GM18520 (cell line): Measurements from ENCODE around the gene CD47.
A peak's percentile ranks its signal among the peaks of the same experiment; 100 is the strongest.

Source experiments
- ATAC-seq: cut with Tn5 transposase; IDR thresholded peaks from one replicate; pipeline ENCODE4 v1.9.1; 2021; ENCODE audit not compliant: unreplicated experiment

CD47 gene

DNA sequence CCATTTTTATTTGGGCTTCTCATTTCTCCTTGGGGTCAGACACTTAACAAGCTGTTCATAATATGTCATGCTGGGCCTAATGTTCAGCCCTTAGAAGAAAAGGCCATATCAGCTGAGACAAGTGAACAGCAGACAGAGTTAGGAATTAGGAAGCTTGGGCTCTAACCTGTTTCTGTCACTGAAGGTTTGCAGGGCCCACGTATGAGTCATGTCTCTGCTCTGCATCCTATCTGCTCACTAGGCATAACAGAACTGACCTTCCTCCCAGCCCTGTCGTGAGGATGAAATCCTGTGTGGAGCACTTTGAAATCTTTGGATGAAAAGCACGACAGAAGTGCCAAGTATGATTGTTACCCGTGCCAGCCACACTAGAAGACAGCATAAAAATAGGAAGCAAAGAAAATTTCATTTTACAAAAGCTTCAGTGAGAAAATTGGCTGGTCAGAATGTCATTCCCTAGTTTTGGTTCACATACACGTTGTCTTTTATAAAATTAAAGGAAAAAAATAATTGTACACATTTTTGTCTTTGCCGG, 26.5 kb upstream of the CD47 start:
- no peak for ATAC-seq

DNA sequence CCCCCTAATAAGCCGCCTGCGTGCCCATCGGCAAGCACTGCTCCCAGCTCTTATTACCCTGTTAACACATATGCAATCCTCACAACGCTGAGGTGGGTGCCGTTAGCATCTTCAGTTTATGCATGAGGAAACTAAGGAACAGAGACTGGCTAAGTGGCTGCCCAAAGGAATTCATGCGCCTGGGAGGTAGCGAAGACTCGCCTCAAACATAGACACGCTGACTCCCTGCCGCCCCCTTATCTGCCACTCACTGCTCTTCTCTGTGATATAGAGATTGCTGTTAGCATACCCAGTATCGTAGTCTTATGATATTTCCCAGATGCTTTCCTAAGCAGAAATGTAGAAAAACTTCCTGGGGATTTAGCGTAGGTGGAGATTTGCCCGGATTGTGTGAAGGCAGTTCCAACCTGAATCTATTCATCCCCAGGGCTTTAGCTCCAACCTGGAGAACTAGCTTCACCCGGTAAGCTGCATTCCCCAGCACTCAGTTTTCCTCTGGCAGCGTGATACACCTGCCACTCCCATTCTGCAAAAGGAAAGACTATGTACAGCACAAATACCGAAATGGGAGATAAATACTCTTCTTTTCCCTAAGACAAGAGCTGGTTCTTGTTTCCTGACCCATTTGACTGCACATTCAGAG, 23.7 kb upstream of the CD47 start:
- ATAC-seq: no peak

DNA sequence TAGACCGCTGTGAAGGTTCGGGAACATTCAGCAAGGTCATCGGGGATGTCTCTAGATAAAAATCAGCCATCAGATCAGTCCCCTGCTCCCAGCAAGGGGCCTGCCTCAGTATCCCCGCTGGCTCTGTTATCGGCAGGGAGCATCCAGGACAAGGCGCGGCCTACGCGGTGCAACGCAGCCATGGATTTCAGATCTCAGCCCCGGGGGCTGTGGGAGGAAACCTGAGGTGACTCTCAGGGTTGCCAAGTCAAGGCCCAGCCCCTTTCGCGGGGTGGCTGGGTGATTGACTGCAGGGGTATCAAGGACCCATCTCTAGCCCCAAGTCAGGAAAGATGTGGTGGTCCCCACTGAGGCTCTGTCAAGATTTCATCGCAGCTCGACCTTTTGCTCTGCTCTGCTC, 23.1 kb upstream of the CD47 start:
- no peak for ATAC-seq

DNA sequence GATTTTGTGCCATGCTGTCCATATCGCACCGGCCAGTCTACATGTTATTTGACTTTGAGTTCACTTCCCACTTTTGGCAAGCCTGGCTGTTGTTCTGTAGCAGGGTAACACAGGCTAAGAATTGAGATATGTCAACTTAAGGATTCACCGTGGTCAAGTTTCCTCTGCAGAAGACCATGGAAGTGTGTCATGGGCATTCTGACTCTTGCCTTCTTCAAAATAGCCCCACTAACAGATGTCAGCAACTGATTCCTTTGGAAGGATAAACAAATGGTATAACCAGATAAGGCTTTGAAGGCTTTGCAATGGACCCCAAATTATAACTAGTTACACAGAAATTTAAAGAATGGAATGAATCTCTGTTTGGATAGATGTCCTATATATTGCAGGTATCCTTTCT, 20.1 kb upstream of the CD47 start:
- ATAC-seq: no peak

DNA sequence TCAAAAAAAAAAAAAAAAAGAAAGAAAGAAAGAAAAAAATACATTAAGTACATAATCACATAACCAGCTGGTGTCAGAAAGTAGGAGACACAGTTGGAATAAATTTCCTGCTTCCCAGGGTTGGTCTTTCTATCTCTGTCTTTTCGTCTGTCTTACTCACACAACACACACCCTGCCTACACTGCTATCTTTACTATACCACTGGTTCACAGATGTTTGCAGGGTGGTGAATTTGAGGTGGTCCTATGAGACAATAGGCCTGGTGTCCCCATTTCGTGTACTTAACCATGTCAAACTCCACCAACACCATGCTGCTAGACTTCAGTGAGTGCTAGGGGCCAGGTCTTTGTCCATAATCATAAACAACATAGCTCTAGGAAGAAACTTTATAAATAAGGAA, 17.6 kb upstream of the CD47 start:
- ATAC-seq: no peak

DNA sequence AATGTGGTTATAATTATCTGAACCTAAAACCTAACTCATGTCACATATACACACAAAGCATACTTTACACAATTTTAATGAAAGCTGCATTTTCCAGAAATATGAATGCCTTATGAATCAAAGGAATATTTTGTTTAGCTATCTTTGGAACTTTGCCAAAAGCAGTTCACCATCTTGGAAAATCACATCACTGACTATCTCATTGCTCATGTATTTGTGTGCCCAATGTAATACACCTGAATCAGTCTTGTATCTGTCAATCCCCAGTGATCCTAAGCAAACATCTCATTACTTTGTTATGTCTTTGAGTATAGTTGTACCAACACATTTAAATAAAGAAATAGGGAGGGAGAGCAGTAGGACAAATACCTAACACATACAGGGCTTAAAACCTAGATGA, 15.6 kb upstream of the CD47 start:
- ATAC-seq: no peak

DNA sequence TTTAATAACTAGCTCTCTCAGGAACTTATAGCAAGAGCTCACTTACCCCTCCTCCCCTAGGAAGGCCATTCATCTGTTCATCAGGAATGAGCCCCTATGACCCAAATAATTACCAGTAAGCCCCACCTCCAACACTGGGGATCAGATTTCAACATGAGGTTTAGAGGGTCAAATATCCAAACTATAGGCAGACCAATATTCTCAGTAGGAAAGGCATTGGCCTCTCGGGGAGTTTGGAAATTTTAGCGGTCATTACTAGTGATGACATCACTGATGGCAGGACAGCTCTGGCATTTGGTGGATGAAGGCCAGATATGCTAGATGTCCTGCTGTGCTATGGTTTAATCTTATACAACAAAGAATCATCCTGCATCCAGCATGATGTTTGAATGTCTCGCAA, 15.2 kb upstream of the CD47 start:
- ATAC-seq: no peak

DNA sequence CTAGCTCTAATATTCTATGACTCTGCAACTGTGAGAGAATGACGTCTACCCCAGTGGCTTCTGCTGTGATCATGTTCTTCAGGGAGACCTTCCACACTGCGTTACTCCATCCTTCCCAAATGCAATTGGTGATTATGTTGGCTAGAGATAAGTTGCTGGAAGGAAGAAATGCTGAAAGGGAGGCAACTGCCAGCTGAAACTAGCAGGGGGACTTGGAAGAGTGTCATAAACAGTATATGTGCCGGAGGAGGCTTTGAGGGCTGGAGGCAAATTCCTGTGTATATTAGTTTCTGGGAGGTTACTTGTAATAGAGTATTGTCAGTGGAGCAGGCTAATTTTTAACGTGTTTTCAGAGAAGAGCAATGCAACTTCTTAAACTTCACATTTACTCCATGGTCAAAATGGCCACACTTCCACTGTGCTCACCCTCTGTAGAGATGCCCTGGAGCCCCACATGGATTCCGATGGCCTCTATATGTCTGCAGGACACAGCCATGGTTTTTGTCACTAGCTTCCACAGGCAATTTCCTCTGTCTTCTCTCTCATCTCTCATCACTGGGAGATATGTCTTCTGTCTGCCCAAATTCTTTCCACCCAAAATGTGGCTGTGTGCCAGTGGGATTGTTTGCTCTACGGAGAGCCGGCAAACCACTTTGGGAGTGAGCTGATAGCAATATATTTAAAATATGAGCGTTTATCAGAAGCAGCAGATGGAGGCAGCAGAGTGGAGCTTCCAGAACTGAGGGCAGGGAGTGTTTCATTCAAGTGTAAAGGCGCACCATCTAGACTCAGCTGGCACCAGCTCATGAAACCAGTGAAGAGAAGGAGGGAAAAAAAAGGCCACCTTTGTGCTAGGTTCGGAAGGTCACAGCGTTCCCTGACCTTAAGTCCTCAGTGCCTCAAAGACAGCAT, 13.3 kb upstream of the CD47 start:
- no peak for ATAC-seq

DNA sequence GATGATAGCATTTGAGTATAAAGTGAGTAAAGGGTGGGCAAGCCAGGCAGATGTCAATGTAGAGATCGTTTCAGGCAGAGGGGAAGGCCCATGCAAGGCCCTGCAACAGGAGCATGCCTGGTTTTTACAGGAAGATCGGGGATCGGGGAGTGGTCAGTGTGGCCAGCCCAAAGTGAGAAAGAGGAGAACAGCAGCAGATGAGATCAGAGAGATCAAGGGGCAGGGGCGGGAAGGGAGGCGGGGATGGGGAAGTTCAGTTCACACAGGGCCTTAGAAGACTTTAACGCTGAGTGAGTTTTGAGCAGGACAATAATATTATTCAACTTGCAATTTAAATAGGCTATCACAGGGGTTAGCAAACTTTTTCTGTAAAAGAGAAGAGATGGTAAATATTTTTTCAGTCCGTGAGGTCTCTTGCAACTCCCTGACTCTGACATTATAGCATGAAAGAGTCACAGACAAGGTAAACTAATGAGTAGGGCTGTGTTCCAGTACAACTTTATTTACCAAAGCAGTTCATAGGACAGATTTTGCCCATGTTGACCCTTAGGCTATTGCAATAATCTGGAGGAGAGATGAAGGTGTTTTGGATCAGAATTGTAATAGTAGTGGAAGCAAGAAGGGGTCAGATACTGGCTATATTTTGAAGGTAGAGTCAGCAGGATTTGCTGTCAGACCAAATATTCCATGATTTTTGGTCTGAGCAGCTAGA, 12.4 kb upstream of the CD47 start:
- ATAC-seq: no peak

DNA sequence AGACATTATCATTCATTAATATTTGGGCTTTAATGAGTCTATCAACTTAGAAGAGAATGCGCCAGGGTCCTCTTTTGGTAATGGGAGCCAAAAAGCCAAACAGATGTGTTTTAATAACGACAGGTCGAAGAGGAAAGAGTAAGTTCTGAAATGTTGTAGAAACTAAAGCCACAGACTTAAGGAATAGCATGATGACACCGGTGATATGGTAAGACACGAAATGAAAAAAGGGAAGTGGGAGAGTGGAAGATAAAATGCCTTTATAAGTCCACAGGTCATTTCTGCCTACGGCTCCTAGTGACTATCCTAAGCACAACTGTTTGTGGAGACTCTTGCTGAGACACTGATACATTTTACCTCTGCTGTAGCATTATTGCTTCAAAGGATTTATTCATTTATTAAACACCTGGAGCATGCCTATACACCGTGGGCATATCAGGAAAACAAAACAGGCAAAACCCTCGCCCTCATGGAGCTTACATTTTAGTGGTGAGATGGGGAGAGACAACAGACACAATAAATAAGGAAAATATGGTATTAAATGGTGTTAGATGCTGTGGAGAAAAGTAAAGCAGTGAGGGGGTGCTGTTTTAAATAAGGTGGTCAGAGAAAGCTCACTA, 11.7 kb upstream of the CD47 start:
- ATAC-seq: no peak

DNA sequence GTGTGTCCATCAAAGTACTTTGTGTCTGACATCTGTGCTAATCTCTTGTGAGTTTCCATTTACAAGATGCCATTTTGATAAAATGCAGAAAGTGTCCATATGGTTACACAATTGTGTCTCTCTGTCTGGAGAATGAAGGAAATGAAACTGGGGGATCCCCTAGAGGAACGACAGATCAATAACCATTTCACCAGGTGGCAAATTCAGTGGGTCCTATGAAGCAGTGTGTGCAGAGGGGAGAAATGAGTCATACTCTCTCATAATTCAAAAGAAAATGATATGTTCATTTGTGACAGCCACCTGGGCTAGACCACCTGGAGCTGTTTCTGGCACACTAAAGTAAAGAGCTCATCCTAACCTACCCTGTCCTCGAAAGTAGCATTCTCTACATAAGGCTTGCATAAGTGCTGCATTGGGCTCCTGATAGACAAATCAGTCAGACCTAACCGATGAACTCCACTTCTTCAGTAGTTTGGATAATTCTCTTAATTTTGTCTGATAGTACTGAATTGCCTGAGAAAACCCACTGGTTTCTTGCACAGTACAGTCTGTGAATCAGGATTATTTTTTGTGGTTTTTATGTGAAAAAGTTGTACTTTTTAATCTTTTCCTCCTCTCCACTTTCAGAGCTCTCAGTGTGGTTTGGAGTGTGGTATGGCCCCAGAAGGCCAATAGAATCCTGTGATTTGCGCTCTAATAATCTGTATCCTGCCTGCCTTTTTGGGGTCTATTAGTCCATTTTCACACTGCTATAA, 10.3 kb upstream of the CD47 start:
- peak; percentile 89 for ATAC-seq

DNA sequence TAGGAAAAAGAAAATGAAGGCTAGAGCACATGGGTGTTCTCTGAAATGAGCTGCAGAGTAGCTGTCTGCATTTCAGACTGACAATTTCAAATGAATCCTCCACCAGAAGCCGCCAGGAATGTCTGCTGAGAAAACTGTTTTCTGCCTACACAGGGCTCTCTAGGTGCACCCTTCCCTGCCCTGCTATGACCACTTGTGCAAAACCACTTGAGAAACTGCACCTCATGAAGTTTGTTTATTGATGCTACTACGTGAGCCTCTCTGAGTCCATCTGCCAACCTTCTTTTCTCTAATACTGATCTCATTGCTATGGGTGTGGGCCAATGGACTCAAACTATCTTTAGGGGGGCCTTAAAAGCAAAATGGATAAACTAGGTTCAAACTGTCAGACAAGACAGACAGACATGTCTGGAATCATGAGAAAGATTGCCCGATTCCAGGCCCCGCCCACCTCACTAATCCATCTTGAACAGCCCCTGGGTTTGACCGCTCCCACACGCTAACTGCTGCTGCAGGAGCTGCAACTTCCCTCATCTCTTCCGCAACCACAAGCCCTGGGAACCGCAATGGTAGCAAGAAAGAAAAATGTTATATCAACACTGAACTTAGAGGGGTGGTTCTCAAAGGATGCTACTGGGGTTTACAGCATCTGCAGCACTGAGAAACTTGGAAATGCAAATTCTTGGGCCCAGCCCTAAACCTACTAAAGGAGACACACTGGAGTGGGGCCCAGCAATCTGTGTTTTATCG, 9.0 kb upstream of the CD47 start:
- ATAC-seq: peak; percentile 18

DNA sequence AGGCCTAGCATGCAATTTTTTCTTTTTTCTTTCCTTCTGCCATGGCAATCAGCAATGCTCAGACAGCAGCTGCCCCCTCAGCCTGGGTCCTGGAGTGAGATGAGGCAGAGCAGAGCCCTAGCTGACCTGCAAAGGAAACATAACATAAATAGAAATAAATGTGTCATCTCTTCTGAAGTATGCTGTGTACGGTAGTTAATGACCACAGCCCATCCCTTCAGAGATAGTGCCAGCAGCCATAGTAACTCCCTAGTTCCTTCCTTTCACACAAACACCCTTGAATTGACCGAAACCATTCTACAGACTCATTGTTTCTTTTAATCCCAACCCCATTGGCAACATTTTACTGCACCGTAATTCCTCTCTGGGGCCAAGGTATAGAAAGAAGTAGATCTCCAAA, 8.4 kb upstream of the CD47 start:
- no peak for ATAC-seq

DNA sequence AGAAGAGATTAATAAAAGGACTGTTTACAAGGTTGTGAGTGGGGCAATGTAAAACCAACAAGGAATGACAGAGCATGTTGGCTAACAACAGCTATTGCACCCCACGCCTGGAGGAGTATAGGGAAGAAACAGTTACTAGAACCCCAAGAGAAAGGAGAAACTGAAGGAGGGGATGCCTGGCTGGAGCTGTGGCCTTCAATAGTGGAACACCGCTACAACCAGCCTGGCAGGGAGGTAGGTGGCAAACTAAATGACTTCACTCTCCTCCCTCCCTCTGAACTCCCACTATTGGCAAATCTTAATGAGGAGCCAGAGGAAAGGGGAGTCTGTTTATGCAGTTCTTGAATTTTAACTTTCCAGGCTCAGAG, 7.2 kb upstream of the CD47 start:
- ATAC-seq: no peak

DNA sequence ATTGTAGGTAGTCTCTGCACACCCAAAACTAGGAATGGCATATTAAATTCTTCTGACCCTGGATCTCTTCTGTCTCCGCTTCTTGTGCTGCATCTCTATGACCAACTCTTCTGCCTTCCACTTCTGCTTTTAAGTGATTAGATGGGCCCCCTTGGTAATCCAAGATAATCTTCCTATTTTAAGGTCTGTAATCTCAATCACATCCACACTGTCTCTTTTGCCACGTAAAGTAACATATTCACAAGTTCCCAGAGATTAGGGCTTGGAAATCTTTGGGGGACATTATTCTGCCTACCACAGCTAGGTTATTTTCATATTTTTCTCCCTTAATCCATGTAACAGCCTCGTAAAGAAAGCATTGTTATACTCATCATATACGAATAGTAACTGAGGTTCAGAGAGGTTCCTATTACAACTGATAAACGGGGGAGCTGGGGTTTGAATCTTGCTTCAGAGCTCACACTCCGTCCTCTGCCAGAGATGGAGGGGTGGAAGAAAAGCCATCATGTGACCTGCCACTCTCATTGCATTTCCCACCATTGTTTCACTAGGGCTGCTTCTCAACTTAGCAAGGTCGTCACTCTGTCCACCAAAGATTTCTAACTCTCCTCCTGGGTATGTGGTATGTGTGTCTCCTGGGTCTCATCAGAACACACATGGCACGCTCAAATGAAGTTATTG, 6.6 kb upstream of the CD47 start:
- no peak for ATAC-seq

DNA sequence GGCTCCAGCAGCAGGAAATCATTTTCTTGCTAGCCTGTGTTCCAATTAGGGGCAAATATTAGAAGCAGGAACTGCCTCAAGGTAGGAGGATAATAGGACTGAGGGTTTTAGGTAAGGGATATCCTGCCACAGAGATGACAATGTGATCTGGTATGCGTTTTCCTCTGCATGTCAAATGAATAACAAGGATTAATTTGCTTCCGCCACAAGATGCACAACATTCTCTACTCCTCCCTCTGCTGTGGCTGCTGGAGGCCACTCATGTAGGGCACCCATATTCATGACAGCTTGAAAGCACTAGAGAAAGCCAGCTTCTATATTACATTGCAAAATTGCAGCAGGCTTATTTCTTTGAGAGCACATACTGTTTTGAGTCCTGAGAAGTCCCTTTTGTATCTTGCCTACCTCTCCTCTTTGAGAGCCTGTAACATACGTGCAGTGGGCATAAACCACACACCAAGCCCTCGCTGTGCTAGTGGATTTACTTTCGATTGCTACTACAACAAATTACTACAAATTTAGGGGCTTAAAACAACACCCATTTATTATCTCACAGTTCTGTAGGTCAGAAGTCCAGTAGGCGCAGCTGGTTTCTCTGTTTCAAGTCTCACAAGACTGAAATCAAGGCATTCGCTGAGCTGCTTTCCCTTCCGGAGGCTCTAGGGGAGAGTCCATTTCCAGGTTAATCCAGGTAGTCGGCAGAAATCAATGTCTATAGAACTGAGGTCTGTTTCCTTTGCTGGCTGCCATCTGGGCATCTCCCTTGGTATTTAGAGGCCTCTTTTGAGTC, 5.9 kb upstream of the CD47 start:
- no peak for ATAC-seq

DNA sequence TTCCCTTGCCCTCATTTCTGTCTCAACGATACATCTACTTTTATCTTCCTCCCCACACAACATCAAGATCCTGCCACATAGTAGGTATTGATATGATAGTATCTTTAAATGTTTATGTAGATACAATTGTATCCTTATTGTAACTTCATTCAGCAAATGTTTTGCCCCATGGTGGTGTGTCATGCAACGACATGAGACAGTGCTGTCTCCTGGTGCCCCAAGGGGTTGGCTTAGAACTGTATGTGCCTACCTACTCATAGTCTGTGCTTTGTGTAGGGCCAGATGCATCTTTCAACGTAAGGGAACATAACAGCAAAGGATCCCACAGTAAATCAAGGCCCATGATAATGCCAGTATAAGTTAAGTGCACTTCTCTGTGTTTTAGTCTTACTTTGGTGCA, 2.8 kb upstream of the CD47 start:
- ATAC-seq: no peak

DNA sequence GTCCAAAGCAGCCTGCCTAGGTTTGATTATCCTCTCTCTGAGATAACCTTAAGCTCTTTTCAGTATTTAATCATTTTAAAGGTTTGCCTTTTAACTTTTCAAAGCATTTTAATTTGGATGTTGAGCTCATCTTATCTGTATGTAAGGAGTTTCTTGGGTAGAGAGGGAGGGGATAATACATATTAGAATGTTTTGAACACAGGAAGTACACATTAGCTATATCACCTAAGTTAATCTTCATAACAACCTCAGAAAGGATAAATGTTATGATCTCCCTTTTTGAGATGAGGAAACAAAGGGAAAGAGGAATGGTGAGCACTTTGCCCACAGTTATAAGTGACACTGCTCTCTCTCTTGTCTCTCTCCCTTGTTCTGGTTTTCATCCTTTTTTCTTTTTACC, 2.2 kb upstream of the CD47 start:
- no peak for ATAC-seq

DNA sequence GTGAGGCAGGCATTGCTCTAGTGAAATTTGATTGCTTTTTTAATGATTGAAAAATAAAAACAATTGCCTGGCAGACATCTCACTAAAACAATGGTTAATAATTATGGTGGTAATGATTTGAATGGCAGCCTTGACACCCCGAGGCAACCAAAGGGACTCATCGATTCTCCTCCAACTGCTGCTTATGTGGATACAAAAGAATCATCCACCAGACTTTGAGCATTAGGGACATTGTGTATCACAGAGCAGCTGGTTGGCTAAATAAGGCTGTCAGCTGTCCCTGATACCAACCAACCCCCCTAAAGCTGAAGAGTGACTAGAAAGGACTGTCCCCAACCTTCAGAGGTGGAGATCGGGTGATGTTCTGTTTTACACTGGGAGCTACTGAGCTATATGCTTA, 1.7 kb upstream of the CD47 start:
- ATAC-seq: no peak
